Stimulated activated CD8-positive, alpha-beta memory T cell treated with anti-CD3 and anti-CD28 coated beads, Interleukin-15, amount 100 ng/mL, for 24 hours (primary cell): ENCODE results near the gene MYO1C.
A peak's percentile ranks its signal among the peaks of the same experiment; 100 is the strongest.
"Not testable (repeated sequence)": the region's sequence is repeated elsewhere in the genome, so short reads cannot be mapped to it uniquely, and the experiment has no call there.

Source experiments
- DNase-seq: peaks from one replicate; pipeline ENCODE4 v3.0.0-alpha.2; 2020; ENCODE audit warnings: low read depth

The MYO1C gene, protein sequence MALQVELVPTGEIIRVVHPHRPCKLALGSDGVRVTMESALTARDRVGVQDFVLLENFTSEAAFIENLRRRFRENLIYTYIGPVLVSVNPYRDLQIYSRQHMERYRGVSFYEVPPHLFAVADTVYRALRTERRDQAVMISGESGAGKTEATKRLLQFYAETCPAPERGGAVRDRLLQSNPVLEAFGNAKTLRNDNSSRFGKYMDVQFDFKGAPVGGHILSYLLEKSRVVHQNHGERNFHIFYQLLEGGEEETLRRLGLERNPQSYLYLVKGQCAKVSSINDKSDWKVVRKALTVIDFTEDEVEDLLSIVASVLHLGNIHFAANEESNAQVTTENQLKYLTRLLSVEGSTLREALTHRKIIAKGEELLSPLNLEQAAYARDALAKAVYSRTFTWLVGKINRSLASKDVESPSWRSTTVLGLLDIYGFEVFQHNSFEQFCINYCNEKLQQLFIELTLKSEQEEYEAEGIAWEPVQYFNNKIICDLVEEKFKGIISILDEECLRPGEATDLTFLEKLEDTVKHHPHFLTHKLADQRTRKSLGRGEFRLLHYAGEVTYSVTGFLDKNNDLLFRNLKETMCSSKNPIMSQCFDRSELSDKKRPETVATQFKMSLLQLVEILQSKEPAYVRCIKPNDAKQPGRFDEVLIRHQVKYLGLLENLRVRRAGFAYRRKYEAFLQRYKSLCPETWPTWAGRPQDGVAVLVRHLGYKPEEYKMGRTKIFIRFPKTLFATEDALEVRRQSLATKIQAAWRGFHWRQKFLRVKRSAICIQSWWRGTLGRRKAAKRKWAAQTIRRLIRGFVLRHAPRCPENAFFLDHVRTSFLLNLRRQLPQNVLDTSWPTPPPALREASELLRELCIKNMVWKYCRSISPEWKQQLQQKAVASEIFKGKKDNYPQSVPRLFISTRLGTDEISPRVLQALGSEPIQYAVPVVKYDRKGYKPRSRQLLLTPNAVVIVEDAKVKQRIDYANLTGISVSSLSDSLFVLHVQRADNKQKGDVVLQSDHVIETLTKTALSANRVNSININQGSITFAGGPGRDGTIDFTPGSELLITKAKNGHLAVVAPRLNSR

DNA sequence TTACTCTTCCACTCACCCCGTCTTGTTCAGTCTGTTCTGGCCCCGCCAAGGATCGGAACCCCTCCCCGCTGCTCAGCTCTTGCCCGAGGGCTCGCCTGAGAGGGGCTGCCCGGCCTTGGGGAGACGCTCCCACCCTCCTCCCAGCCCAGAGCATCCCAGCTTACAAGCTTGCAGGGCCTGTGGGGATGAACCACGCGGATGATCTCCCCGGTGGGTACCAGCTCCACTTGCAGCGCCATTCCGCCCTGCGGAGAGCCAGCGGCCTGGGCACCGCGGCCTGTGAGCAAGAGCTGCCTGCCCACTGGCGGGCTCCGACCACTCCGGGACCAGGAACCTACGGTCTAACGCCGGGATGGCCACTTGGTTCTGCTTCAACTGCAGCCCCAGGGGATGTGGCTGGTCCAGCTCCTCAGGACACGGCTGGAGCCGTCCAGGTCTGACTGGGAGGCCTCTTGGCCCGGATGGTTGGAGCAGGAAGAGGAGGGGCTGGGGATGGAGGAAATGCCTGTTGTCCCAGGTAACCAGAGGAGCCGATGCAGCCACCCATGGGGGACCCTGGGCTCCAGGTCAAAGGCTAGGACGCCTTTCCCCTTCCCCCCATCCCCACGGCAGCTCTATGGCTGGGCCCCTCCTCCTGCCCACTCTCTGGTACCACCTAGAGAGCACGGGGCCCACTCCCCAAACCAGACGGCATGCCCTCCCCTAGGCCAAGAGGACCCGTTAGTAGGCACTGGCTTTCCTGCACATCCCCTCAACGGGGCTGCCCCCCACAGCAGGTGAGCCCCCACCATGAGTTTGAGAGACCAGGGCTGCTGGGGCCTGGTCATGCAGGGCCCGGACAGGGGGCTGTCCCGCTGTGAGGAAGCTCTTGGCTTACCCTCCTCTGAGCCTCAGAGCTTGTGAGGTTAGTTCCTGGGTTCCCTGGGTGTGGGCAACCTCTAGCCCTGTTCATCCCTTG is at the start of gene MYO1C:
Gene MYO1C, minus strand, starts transcription at position 438 of the 958 bp plus-strand sequence. Its CDS starts 199 bp downstream, at position 239.
- DNase-seq: no peak

DNA sequence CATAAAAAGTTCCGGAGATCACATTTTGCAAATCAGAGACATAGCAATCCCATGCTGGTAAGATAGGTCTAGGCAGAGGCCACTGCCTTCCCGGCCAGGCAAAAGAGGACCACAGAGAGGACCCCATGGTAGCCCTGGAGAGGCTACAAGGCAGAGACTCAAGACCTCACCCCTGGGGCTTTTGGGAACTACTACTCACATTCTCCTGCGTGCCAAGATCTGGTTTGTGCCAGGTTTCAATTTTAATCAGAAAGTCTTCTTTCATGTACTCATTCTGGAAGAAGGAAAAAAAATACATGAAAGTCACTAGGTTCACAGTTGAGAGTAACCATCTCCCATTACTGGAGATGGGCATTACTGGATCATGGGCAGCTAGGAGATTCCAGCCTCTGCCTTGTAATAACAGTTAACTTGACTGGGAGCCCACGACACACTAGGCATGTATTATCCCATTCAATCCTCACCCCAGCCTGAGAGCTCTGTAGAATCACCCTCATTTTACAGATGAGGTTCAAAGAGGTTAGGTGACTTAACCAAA is 49.0 kb upstream of the MYO1C start:
- DNase-seq: no peak

DNA sequence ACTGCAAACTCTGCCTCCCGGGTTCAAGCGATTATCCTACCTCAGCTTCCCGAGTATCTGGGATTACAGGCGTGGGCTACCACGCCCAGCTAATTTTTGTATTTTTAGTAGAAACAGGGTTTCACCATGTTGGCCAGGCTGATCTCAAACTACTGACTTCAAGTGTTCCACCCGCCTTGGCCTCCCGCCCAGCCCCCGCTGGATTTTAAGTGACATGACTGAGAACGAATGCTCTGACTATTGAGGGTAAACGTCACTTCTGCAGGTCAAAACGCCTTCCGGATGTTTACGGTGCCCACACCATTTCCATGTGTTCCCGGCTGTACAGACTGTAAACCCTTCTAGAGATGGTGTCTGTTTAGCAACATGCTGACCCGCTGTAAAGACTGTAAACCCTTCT is 47.3 kb upstream of the MYO1C start:
- no peak for DNase-seq

DNA sequence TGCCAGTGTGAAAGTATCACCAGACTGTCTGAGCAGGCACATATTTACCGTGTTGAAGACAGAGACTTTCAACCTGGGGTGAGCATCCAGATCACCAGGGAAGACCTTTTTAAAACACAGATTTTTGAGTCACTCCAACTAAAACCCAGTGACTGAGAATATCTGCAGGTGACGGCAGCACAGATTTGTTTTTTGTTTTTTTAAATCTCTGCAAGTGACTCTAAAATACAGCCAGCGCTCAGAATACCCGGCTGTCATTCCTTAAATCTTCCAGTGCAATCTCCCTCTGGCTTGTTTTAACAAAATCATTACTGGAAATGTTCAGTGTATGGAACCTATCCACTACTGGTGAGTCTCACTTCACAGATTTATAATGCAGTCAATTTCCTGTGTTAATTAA is 43.3 kb upstream of the MYO1C start:
- no peak for DNase-seq

DNA sequence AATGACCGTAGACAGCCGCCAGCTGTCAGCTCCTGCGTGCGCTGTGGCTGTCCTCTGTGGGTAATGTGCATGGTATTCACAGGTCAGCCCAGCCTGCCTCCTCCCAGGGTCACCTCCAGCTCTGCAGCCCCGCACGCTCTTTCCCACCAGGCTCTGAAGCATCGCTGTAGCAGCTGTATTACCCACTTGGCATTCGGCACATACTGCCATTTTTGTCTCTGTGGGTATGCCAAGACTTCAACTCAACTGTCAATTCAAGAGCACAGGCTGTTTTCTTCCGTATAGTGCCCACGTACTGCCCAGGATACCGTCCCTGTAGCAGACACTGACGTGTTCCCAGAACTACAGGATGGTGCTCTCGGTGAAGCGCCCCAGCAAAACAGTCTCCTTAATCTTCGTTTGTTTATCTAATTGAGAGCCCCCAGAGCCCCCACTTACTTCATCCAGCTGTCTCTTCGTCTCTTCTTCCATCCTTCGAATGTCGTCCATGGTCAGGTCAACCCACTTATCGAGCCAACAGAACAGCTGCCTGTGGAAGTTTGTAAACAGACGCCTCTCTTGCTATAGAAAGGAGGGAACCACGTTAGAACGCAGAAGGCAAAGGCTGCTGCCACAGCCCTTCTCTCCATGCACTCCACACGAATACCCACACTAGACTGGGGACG is 41.3 kb upstream of the MYO1C start:
- DNase-seq: no peak

DNA sequence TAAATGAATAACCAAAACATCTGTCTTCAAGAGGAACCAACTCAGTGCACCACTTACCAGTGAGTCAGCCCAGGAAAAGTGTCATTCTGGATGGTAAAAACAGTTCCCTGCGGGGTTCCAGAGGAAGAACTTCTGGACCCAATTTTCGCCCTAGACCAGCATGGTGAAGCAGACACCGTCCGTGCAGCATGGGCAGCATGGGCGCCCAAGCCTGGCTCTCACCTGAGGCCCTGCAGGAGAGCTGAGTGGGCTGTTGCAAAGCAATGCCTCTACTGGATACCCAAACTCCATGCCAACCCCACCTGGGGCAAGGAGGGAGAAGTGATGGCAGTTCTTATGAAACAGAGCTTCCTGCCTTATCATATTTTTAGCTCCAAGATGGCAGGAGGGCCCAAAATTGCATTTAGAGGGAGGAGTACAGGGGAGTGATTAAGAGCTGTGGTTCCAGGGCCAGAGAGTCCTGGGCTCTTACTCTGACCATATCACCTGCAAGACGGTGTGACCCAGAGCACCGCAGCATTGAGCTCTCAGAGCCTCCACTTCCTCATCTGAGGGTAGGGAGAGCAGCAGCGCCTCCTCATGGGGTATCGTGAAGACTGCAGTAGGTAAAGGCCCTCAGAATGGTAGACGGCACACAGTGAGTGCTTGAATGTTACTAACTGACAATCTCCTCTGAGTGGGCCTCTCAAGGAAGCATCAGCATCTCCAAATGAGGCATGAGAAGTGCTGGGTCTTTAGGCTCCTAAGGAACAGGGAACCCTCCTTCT is 40.5 kb upstream of the MYO1C start:
- no peak for DNase-seq

DNA sequence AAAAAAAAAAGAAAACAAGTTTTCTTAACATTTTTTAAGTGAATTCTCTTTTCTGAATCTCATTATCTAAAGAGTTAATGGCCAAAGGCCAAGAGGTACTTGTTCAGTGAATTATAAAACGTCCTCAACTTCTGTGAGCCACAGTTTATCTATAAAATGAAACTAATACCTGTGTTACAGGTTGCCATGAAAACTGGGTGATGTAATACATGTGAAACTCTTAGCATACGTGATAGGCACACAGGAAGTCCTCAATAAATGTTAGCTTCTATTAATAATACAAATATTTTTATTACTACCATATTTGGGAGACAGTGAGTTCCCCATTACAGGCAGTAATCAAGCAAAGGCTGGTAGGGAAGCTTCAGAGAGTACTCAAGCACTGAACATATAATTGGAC is 37.4 kb upstream of the MYO1C start:
- DNase-seq: no peak

DNA sequence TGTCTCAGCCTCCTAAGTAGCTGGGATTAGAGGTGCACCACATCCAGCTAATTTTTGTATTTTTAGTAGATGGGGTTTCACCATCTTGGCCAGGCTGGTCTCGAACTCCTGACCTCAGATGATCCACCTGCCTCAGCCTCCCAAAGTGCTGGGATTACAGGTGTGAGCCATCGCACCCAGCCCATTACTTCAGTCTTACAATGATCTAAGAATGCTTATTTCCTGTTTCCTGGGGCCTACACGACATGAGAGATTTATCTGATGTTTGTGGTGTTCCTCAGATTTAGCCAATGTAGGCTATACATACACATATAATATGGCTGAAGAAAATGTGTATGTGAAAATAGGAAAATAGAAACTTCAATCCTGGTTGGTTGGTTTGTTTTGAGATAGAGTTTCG is 34.4 kb upstream of the MYO1C start:
- not testable (repeated sequence) for DNase-seq

DNA sequence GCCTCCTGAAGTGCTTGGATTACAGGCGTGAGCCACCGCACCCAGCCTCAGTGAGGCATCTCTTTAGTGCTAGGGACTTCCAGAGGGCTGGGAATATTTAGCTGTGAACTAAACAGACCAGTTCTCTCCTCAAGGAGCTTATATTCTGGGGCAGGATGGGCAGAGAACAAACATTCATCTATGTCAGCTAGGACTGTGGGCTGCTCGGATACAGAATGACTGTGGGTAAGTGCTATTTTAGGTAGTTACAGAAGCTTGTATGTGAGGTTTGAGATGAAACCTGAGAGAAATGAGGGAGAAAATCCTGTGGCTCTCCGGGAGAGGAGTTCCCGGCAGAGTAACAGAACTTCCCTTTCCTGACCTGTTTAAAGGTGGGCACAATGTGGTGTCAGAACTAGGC is 30.1 kb upstream of the MYO1C start:
- no peak for DNase-seq

DNA sequence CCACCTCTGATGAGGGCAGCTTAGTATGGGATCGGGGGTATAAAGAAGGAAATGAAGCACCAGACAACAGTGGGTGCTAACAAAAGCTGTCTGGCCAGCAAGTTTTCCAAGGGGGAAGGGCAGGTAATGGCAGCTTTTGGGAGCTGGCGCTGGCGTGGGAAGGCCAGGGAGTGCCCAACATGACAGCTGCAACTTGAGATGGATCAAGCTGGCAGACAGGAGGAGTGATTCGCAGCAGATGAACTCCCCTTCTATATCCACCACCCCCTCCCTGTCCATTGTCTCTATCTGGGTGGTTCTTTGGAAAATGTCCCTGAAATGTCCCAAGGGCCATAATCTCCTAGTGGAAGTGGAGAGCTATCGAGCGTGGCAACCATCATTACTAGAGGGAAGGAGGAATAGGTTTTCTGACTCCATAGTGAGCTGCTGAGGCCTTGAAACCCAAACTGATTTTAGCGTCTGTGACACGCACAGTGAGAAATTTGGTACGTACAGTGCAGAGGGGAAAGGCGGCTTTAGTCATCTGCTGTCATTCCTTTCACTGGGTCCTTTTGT is 28.7 kb upstream of the MYO1C start:
- no peak for DNase-seq

DNA sequence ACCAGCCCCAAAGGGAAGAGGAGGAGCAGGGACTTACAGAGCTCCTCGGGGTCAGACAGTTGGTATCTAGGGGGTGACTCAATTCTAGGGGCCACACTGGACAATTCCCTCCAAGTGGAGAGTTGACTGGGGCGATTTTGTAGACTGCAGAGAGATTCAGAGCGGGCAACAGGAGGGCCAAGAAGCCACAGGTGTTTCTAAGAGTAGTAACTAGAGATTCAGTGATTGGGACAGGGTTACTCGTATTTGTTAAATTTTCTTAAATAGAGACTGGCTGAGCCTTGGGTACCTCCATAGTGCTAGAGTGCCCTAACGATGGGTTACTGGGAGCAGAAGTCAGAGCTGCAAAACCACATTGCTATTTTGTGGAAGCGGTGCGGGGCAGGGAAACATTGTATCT is 27.2 kb upstream of the MYO1C start:
- no peak for DNase-seq

DNA sequence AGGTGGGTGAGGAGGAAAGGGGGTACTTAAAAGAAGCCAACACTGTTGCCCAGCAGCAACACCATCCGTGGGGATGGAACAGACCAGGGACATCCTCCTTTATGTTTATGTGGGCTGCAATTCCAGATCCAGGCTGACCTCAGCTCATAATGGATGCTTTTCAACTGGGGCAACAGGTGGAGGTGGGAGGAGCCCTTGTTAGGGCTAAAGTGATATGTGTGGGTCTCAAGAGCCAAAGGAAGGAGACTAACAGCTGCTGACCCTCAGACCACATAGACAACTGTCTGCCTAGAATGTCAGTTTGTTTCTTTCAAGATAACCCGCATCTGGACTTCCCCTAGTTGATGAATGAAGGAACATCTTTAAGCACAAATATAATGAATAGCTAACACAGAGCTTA is 25.9 kb upstream of the MYO1C start:
- no peak for DNase-seq

DNA sequence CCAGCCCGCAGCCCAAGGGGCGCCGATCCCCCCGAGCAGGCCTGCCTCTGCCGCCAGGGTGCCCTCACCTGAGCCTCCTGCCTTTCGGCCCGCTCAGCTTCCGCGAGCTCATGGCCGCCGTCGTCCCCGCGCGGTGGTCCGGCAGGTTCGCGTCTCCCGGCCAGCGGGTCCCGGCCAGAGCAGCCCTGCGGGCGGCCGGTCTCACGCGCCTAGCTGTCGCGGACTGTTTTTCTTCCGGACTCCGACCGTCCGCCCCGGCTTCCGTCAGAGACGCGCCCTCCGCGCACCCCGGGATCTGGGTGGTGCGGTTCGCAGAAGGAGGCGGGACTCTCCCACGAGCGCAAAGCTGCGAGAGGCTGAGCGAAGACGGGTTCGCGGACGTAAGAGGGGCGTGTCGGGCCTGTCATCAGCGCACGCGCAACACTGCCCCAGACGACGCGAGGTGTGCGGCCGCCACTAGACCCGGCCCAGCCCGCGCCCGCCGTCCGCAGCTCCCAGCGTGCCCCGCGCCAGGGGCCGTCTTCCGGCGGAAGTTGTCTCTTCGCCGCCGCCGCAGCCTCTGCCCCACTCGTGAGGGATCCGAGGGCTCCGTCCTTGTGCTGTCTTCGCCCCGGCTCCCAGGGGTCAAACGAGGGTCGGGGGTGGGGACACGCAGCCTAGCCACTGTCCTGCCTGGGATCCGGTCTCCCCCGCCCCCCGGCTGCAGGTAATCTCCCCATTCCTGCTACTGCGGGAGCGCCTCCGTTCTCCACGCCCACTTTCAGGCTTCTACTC is 24.1 kb upstream of the MYO1C start, which contains the start of gene INPP5K:
Gene INPP5K, minus strand, starts transcription at position 225 of the 774 bp plus-strand sequence. Its CDS starts 113 bp downstream, at position 112.
- peak; percentile 92 for DNase-seq

DNA sequence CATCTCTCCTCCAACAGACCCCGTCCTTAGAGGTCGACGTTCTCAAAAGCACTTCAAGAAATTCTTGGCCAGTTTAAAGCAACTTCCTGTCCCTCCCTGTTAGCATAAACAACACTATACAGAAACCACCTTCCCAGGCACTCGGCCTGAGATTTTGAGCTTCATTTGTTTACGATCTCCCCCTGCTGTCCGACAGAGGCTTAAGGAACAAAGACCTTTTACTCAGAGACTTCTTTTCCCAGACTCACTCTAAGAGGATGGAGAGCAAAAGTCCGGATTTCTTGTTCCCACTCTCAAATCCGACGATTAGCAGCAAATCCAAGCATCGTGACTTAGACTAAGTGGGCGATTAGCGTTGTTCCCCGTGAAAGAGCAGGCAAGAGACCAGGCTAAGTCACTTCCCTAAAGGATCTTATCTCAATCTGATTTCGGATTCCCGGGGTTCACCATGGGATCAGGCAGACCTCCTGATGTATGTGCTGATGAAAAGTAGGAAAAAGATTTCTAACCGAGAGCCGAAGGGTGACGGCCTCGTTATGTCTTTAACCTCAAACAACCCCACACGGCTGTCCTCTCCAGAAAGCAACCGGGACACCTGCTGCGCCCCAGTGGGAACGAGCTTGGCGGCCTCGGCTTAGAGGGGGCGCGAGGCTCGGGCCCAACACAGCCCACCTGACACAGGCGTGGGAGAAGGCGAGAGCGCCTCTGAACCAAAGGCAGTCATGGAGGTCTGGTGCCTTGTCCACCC is 23.3 kb upstream of the MYO1C start:
- DNase-seq: no peak

DNA sequence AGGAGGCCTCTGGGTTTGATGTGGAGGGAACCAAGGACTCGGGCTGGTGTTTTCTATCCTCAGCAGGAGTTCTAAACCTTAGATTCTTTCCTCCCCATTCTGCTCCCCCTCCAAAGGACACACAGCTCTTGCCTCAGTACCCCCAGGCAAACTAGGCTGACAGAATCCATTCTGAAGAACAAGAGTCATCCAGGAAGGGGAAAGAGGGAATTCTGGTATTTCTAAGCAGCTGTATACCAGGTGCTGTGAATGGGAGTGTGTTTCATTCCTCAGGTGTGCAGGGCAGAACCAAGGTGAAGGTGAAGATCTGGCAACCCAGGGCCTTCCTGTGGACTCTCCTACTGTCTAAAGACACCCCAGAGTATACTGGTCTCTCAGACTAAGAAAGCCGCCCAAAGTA is 19.9 kb upstream of the MYO1C start:
- no peak for DNase-seq

DNA sequence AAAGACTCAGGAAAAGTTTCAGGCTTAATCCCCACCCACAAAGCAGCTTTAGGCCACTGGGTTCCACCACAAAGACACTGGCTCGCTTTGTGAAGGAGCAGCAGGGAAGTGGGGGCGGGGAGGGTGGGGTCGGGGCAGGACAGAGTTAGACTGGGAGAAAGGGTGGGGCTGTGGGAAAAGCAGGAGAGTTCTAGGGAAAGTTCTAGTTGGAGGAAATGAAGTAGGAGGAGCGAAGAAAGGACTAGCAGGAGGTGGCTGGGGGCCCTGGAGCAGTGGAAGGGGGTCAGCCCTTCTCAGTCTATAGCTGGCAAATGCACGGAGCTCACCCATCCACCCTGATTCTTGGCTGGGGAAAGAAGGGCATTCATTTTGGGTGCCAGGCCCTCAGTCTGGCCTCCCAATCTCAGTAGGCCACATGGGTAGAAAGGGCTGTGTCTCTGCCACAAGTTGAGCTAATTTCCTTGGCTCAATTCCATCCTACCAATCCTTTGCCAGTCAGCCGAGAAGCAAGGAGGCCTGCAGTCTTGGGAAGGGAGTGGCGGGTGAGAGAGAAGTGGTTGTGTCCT is 19.4 kb upstream of the MYO1C start:
- no peak for DNase-seq

DNA sequence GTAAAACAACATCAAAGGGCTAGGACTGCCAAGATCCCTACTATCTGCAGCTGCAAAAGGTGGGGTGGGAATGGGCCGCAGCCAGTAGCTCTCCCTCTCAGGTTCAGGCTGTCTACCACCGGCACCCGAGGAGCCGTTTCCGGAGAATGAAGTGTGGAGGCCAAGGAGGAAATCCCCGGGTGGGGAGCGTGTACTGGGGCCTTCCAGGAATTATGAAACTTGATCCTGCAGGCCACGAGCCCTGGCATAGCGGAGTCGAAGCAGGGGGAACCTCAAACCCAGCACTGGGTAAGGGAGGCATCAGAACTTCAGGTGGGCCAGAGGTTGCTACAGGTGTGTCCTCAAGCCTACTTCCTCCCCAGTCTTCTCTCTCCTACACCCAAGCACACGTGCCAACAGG is 18.8 kb upstream of the MYO1C start:
- DNase-seq: no peak
